ENCODE measurements around the gene PPIL4.

PPIL4 gene

GRCh38 chr6:149459761-149460160 is 86.1 kb downstream of the PPIL4 start:
- no peak for DNase-seq (ENCODE audit: low read depth in 1 of 2, low spot score in 1 of 2)

- no peak for DNase-seq (ENCODE audit: low read depth in 1 of 2, low spot score in 1 of 2)
These were observed 87.0 kb downstream of the PPIL4 start for GRCh38 chr6:149458806-149459205.

GRCh38 chr6:149458196-149458595 is 87.6 kb downstream of the PPIL4 start:
- DNase-seq (ENCODE audit: low read depth in 1 of 2, low spot score in 1 of 2): no peak

- DNase-seq (ENCODE audit: low read depth in 1 of 2, low spot score in 1 of 2): no peak
These were observed 88.4 kb downstream of the PPIL4 start for GRCh38 chr6:149457316-149457884.

- DNase-seq (ENCODE audit: low read depth in 1 of 2, low spot score in 1 of 2): no peak
These were observed 89.4 kb downstream of the PPIL4 start for GRCh38 chr6:149456311-149457021.

- no peak for DNase-seq (ENCODE audit: low read depth in 1 of 2, low spot score in 1 of 2)
These were observed 90.7 kb downstream of the PPIL4 start for GRCh38 chr6:149455031-149455732.
